HepG2 (cell line): ENCODE results near the gene ADAMTSL4. TPM values are rescaled to one million over a fixed set of nuclear protein-coding genes. Genes with fewer than 3 reads are reported as not detected.

Experiments
- KDM1A ChIP-seq: IDR thresholded peaks from 2 replicates; pipeline ENCODE4 v1.6.1; 2016; ENCODE audit warnings: missing compliant biosample characterization
- MLLT10 ChIP-seq: sonication (generic); formaldehyde crosslinking; IDR thresholded peaks from 2 replicates; pipeline ENCODE4 v1.4.0; 2020; ENCODE audit warnings: missing genetic modification reagents
- PHF8 ChIP-seq: sonication (generic); formaldehyde crosslinking; IDR thresholded peaks from 2 replicates; pipeline ENCODE4 v1.5.0; 2020; ENCODE audit warnings: missing genetic modification reagents
- PPARG ChIP-seq: conservative IDR thresholded peaks from 2 replicates; pipeline ENCODE4 v1.6.1; 2016; ENCODE audit warnings: missing biosample characterization, missing genetic modification reagents
- RBAK ChIP-seq: sonication (generic); formaldehyde crosslinking; IDR thresholded peaks from 2 replicates; pipeline ENCODE4 v1.5.1; 2020; ENCODE audit warnings: mild to moderate bottlenecking, missing genetic modification reagents
- TRIM24 ChIP-seq: sonication (generic); formaldehyde crosslinking; IDR thresholded peaks from 2 replicates; pipeline ENCODE4 v1.8.0; 2022; ENCODE audit warnings: mild to moderate bottlenecking, missing genetic modification reagents
- ZBTB2 ChIP-seq: sonication (generic); formaldehyde crosslinking; IDR thresholded peaks from 2 replicates; pipeline ENCODE4 v1.8.0; 2022; ENCODE audit warnings: low read depth, missing genetic modification reagents
- ZFP91 ChIP-seq: sonication (generic); formaldehyde crosslinking; IDR thresholded peaks from 2 replicates; pipeline ENCODE4 v1.9.0; 2022; ENCODE audit warnings: missing genetic modification reagents, mild to moderate bottlenecking, borderline replicate concordance
- ZNF180 ChIP-seq: sonication (generic); formaldehyde crosslinking; IDR thresholded peaks from 2 replicates; pipeline ENCODE4 v1.4.0; 2020; ENCODE audit warnings: low read depth, missing genetic modification reagents, borderline replicate concordance
- ZNF260 ChIP-seq: sonication (generic); formaldehyde crosslinking; IDR thresholded peaks from 2 replicates; pipeline ENCODE4 v1.4.0; 2020; ENCODE audit warnings: missing genetic modification reagents, low read depth, mild to moderate bottlenecking, borderline replicate concordance
- ZNF281 ChIP-seq: sonication (generic); formaldehyde crosslinking; IDR thresholded peaks from 2 replicates; pipeline ENCODE4 v1.4.0; 2020; ENCODE audit warnings: missing genetic modification reagents, borderline replicate concordance
- ZNF407 ChIP-seq: sonication (generic); formaldehyde crosslinking; IDR thresholded peaks from one replicate; pipeline ENCODE4 v1.5.1; 2020; ENCODE audit warnings: mild to moderate bottlenecking, missing genetic modification reagents; ENCODE audit errors: not compliant biosample characterization
- ZNF468 ChIP-seq: sonication (generic); formaldehyde crosslinking; IDR thresholded peaks from 2 replicates; pipeline ENCODE4 v1.8.0; 2022; ENCODE audit warnings: mild to moderate bottlenecking, moderate library complexity, missing genetic modification reagents
- ZNF567 ChIP-seq: sonication (generic); formaldehyde crosslinking; IDR thresholded peaks from 2 replicates; pipeline ENCODE4 v1.8.1; 2023; ENCODE audit warnings: mild to moderate bottlenecking, missing genetic modification reagents, borderline replicate concordance
- ZNF619 ChIP-seq: sonication (generic); formaldehyde crosslinking; IDR thresholded peaks from 2 replicates; pipeline ENCODE4 v1.4.0; 2020; ENCODE audit warnings: mild to moderate bottlenecking, missing genetic modification reagents
- polyA plus RNA-seq, 8 experiments: library from polyadenylated mRNA; depleted of rRNA in 3 of 8; stranded (reverse) in 7 of 8; unstranded in 1 of 8; fragments of >200 nt; fragmentation: Illumina TruSeq in 4 of 8; extraction: Trizol in 4 of 8; gene quantifications; 2 replicates each; pipeline versions ENCODE4 v1.2.1 to v1.2.3, GENCODE V29; 2011 to 2016; ENCODE audit warnings: low read depth in 4 of 8, missing spikeins in 1 of 8, mixed read lengths in 1 of 8; ENCODE audit not compliant: insufficient read depth in 1 of 8
- total RNA-seq, 5 experiments: library from RNA; depleted of rRNA; stranded (reverse); fragments of >200 nt; fragmentation: Illumina TruSeq; extraction: Trizol; gene quantifications; 2 replicates each; pipeline ENCODE4 v1.2.3, GENCODE V29; 2016; ENCODE audit warnings: low read depth in 1 of 5

The ADAMTSL4 gene
- total and polyA plus RNA-seq, 2 of the 13 experiments (the other 11 are each of a cell fraction or from before 2014, with no cell fraction given), result 3.9 to 16.4 TPM

GRCh38 chr1:150561974-150562445 lies 12.8 kb downstream of the ADAMTSL4 start (continued):
- TF ChIP-seq ZNF260 (CRISPR knock-in tag) (no peak), ZNF180 (CRISPR knock-in tag) (no peak), ZNF567 (CRISPR knock-in tag) (no peak), MLLT10 (CRISPR knock-in tag) (no peak), KDM1A (no peak), PPARG (CRISPR knock-in tag) (peak; percentile 69; the same call in 1 of the 2 replicates), ZNF281 (CRISPR knock-in tag) (peak; percentile 51; the same call in 1 of the 2 replicates), ZBTB2 (CRISPR knock-in tag) (no peak), RBAK (CRISPR knock-in tag) (no peak), TRIM24 (CRISPR knock-in tag) (no peak), ZNF468 (CRISPR knock-in tag) (no peak), ZFP91 (peak; percentile 42; the same call in 1 of the 2 replicates), ZNF619 (CRISPR knock-in tag) (0 out of 2 replicates have a peak, but pooled peaks have one; percentile 37), ZNF407 (CRISPR knock-in tag) (no peak), PHF8 (CRISPR knock-in tag) (peak; percentile 47; the same call in 1 of the 2 replicates)
